Endothelial cell of umbilical vein (primary cell): ENCODE results near the gene AMDHD2. TPM values are rescaled to one million over a fixed set of nuclear protein-coding genes. Genes with fewer than 3 reads are reported as not detected.

Experiments
- BruUV-seq: library from RNA; stranded (reverse); fragments of 400-500 nt; replicated peaks from 2 replicates; lab custom pipeline; 2021; lab: Mats Ljungman, UMichigan
- CTCF ChIA-PET: fragments of 300-600, 350-600 bp; sonication (Branson Sonifier 250); formaldehyde crosslinking; loops from one replicate; lab custom pipeline; 2021; ENCODE audit warnings: antibody characterized with exemption, inconsistent platforms; lab: Charles Lee
- POLR2A ChIA-PET: fragments of 300-600, 350-600 bp; sonication (Branson Sonifier 250); formaldehyde crosslinking; loops from one replicate; lab custom pipeline; 2021; ENCODE audit warnings: antibody characterized with exemption, inconsistent platforms; lab: Charles Lee
- DNase-seq: peaks from one replicate; pipeline ENCODE4 v3.0.0-alpha.2; 2011; ENCODE audit warnings: low read depth, low spot score
- FAIRE-seq: peaks from 2 replicates; lab custom pipeline; 2011; peaks lifted over from hg19 to GRCh38; lab: Jason Lieb, UNC
- H2AFZ ChIP-seq: 2 replicates; pipeline ENCODE4 v1.6.0; 2012; ENCODE audit warnings: low read depth, low read length, control low read depth, inconsistent platforms
- H3K27ac ChIP-seq: 2 replicates; pipeline ENCODE4 v1.5.1; 2011; ENCODE audit warnings: low read depth, mild to moderate bottlenecking, control low read depth, low read length, moderate library complexity; ENCODE audit not compliant: insufficient read depth
- H3K27me3 ChIP-seq, 2 experiments: 2 replicates each; pipeline versions ENCODE4 v1.6.0 to v1.6.1; 2011; ENCODE audit warnings: low read length in 2 of 2, mixed read lengths in 1 of 2; ENCODE audit not compliant: control insufficient read depth in 2 of 2, insufficient read depth in 2 of 2
- H3K36me3 ChIP-seq, 2 experiments: 2 replicates in 1 of 2; 3 replicates in 1 of 2; pipeline ENCODE4 v1.5.1; 2011; ENCODE audit warnings: low read length in 2 of 2, mild to moderate bottlenecking in 1 of 2, moderate library complexity in 1 of 2; ENCODE audit not compliant: control insufficient read depth in 2 of 2, insufficient read depth in 2 of 2; ENCODE audit errors: extremely low read depth in 1 of 2
- H3K4me1 ChIP-seq: 3 replicates; pipeline ENCODE4 v1.5.1; 2011; ENCODE audit warnings: mild to moderate bottlenecking, low read length; ENCODE audit not compliant: control insufficient read depth, insufficient read depth; ENCODE audit errors: extremely low read depth
- H3K4me2 ChIP-seq: 2 replicates; pipeline ENCODE4 v1.6.1; 2011; ENCODE audit warnings: low read length, control low read depth, mixed read lengths; ENCODE audit not compliant: insufficient read depth
- H3K4me3 ChIP-seq, 3 experiments: fragments of 200-600 bp in 1 of 3; sonication (generic), shearing (Covaris generic) in 1 of 3; replicated peaks in 1 of 3; 2 replicates each; pipeline ENCODE4 v1.5.1; 2011 to 2016; ENCODE audit warnings: control low read depth in 3 of 3, low read length in 3 of 3, mild to moderate bottlenecking in 2 of 3, inconsistent platforms in 1 of 3, low read depth in 1 of 3, moderate library complexity in 1 of 3; ENCODE audit not compliant: insufficient read depth in 1 of 3
- H3K79me2 ChIP-seq: 2 replicates; pipeline ENCODE4 v1.6.0; 2012; ENCODE audit warnings: low read length, inconsistent platforms; ENCODE audit not compliant: control insufficient read depth, insufficient read depth
- H3K9ac ChIP-seq: replicated peaks from 2 replicates; pipeline ENCODE3; 2011; ENCODE audit warnings: low read length, control low read depth; ENCODE audit not compliant: insufficient read depth; ENCODE audit errors: extremely low read depth
- H3K9me1 ChIP-seq: replicated peaks from 3 replicates; pipeline ENCODE4 v1.6.0; 2011; ENCODE audit warnings: mild to moderate bottlenecking, low read length; ENCODE audit not compliant: control insufficient read depth, insufficient read depth; ENCODE audit errors: extremely low read depth
- H3K9me3 ChIP-seq: replicated peaks from 2 replicates; pipeline ENCODE4 v1.5.1; 2012; ENCODE audit warnings: low read length, inconsistent platforms; ENCODE audit not compliant: control insufficient read depth, insufficient read depth
- H4K20me1 ChIP-seq: replicated peaks from 2 replicates; pipeline ENCODE3; 2011; ENCODE audit warnings: mild to moderate bottlenecking, low read length; ENCODE audit not compliant: control insufficient read depth, insufficient read depth; ENCODE audit errors: extremely low read depth
- CTCF ChIP-seq, 2 donors: IDR thresholded peaks; 1 replicate in 1 of 2; 2 replicates in 1 of 2; pipeline ENCODE4 v1.5.1; 2011; ENCODE audit warnings: low read length in 2 of 2, mild to moderate bottlenecking in 2 of 2, moderate library complexity in 2 of 2, control low read depth in 1 of 2, inconsistent platforms in 1 of 2, low read depth in 1 of 2; ENCODE audit not compliant: insufficient read depth in 1 of 2; ENCODE audit errors: extremely low read depth in 1 of 2
- EZH2 ChIP-seq: IDR thresholded peaks from 2 replicates; pipeline ENCODE4 v1.6.1; 2012; ENCODE audit warnings: borderline replicate concordance, low read depth, mild to moderate bottlenecking, moderate library complexity, low read length, inconsistent platforms; ENCODE audit not compliant: severe bottlenecking
- GATA2 ChIP-seq: IDR thresholded peaks from 2 replicates; pipeline ENCODE4 v1.7.0; 2011; ENCODE audit warnings: low read depth, mild to moderate bottlenecking, moderate library complexity, mixed read lengths, low read length; ENCODE audit not compliant: insufficient read length, insufficient read depth
- JUN ChIP-seq: IDR thresholded peaks from 2 replicates; pipeline ENCODE4 v1.6.1; 2011; ENCODE audit warnings: borderline replicate concordance, low read depth; ENCODE audit not compliant: insufficient read length, insufficient read depth
- MAX ChIP-seq: IDR thresholded peaks from 2 replicates; pipeline ENCODE4 v1.6.1; 2011; ENCODE audit not compliant: insufficient read depth, insufficient read length
- MYC ChIP-seq: IDR thresholded peaks from one replicate; pipeline ENCODE4 v1.6.1; 2011; ENCODE audit warnings: mild to moderate bottlenecking, low read depth, low read length
- POLR2A ChIP-seq: IDR thresholded peaks from 2 replicates; pipeline ENCODE4 v1.6.1; 2012; ENCODE audit warnings: low read depth, mild to moderate bottlenecking, control low read depth, low read length
- POLR2AphosphoS5 ChIP-seq: IDR thresholded peaks from 2 replicates; pipeline ENCODE4 v1.6.1; 2012; ENCODE audit warnings: low read depth, mild to moderate bottlenecking, control low read depth, low read length, moderate library complexity; ENCODE audit not compliant: insufficient read depth
- dilution Hi-C: fragments of 300-500 bp; cut with MboI; formaldehyde crosslinking; loops from one replicate; pipeline ENCODE4 v1.15.0; 2019; ENCODE audit warnings: low sequenced_read_pairs; ENCODE audit not compliant: extremely low pct_ligation_motif_present
- intact Hi-C: fragments of 100-400 bp; cut with micrococcal nuclease; formaldehyde crosslinking; loops from one replicate; pipeline ENCODE4 v1.10.0; 2022
- polyA plus RNA-seq, 4 experiments: library from polyadenylated mRNA; depleted of rRNA in 3 of 4; stranded (reverse) in 3 of 4; unstranded in 1 of 4; fragments of >200 nt; gene quantifications; 2 replicates each; pipeline versions ENCODE4 v1.2.1 to v1.2.3, GENCODE V29; 2011 to 2012; ENCODE audit warnings: missing spikeins in 1 of 4
- total RNA-seq: library from RNA; stranded (reverse); gene quantifications from 2 replicates; pipeline ENCODE4 v1.2.3, GENCODE V29; 2021

Gene AMDHD2
- total and polyA plus RNA-seq, 2 donors (not counting 3 experiments of a cell fraction or from before 2014, with no cell fraction given) = 39.4 to 59.5 TPM

- no peaks in the 10 kb centered on the region for H3K36me3 ChIP-seq
- dilution Hi-C loops (no loop called here), intact Hi-C loops (no loop called here)
- no peak overlapping the region for H2AFZ ChIP-seq
- CTCF ChIA-PET = no interaction called here
- H3K27ac ChIP-seq = no peak overlapping the region
- H3K4me1 ChIP-seq = no peaks in the 10 kb centered on the region
- H3K4me3 ChIP-seq = no peak overlapping the region
- no peak overlapping the region for H3K4me2 ChIP-seq
- FAIRE-seq = no peak
- no peaks in the 10 kb centered on the region for H3K9me1 ChIP-seq
- no peaks in the 10 kb centered on the region for H3K27me3 ChIP-seq
- H3K79me2 ChIP-seq = no peaks in the 10 kb centered on the region
- BruUV-seq = no TSS peak
- H3K9me3 ChIP-seq = no peaks in the 10 kb centered on the region
- no peak for DNase-seq
- POLR2A ChIA-PET = no interaction called here
- no peaks in the 10 kb centered on the region for H4K20me1 ChIP-seq
- H3K9ac ChIP-seq = no peak overlapping the region
- TF ChIP-seq GATA2 (no peak), EZH2 (no peak)
Observed at GRCh38 chr16:2507665-2508064, 12.5 kb upstream of the AMDHD2 start.

- dilution Hi-C loops = no loop called here
- Histone ChIP-seq H3K4me1 (no peaks in the 10 kb centered on the region), H2AFZ (no peak overlapping the region), H3K9me3 (no peaks in the 10 kb centered on the region), H3K4me2 (no peak overlapping the region), H3K9ac (no peak overlapping the region), H3K4me3 (no peak overlapping the region), H3K36me3 (no peaks in the 10 kb centered on the region), H4K20me1 (no peaks in the 10 kb centered on the region), H3K79me2 (peaks cover under 1% of the 10 kb centered on the region), H3K9me1 (no peaks in the 10 kb centered on the region), H3K27me3 (no peaks in the 10 kb centered on the region), H3K27ac (no peak overlapping the region)
- intact Hi-C loops = no loop called here
- no peak for FAIRE-seq
- no peak for DNase-seq
- POLR2A ChIA-PET = no interaction called here
- TF ChIP-seq MYC (no peak), GATA2 (no peak), CTCF (IDR thresholded peaks at IDR 0.05; ENCODE audit: extremely low read depth in 1 of 2, insufficient read depth in 1 of 2, low read depth in 1 of 2, low read length in 2 of 2) (no peak), MAX (no peak), POLR2A (no peak), POLR2AphosphoS5 (no peak), JUN (no peak), EZH2 (no peak)
- CTCF ChIA-PET = no interaction called here
- no TSS peak for BruUV-seq
Observed at GRCh38 chr16:2508722-2509400, 11.3 kb upstream of the AMDHD2 start.
